H1 (cell line): ENCODE data around the gene MTMR2. TPM values are rescaled to one million over a fixed set of nuclear protein-coding genes. Genes with fewer than 3 reads are reported as not detected.

Source experiments
- GABPA ChIP-seq: IDR thresholded peaks from 2 replicates; pipeline ENCODE4 v1.6.1; 2011; ENCODE audit warnings: mild to moderate bottlenecking, low read length, moderate library complexity, borderline replicate concordance; ENCODE audit not compliant: insufficient read depth
- NANOG ChIP-seq: IDR thresholded peaks from 2 replicates; pipeline ENCODE4 v1.6.1; 2011; ENCODE audit warnings: low read length, low read depth, mild to moderate bottlenecking, inconsistent platforms; ENCODE audit not compliant: insufficient read depth, poor library complexity, severe bottlenecking
- polyA plus RNA-seq, 7 experiments: library from polyadenylated mRNA; depleted of rRNA in 3 of 7; stranded (reverse) in 5 of 7; unstranded in 2 of 7; fragments of >200 nt in 5 of 7; fragments of 200-250 nt in 2 of 7; gene quantifications; 1 replicate in 5 of 7; 2 replicates in 1 of 7; 4 replicates in 1 of 7; pipeline versions ENCODE4 v1.2.1 to v1.2.3, GENCODE V29; 2011 to 2013; ENCODE audit warnings: missing spikeins in 2 of 7, mixed read lengths in 2 of 7
- total RNA-seq: library from RNA; stranded (reverse); fragmentation: NEBNext Ultra II Directional; extraction: Animal tissue kit (Norgen Biotek cat#: 25700); gene quantifications from 2 replicates; pipeline ENCODE4 v1.2.1, GENCODE V29; 2021

The MTMR2 gene
- total and polyA plus RNA-seq, 2 of the 8 experiments (the other 6 are each of a cell fraction or from before 2014, with no cell fraction given), result 16.7 to 52.9 TPM

DNA sequence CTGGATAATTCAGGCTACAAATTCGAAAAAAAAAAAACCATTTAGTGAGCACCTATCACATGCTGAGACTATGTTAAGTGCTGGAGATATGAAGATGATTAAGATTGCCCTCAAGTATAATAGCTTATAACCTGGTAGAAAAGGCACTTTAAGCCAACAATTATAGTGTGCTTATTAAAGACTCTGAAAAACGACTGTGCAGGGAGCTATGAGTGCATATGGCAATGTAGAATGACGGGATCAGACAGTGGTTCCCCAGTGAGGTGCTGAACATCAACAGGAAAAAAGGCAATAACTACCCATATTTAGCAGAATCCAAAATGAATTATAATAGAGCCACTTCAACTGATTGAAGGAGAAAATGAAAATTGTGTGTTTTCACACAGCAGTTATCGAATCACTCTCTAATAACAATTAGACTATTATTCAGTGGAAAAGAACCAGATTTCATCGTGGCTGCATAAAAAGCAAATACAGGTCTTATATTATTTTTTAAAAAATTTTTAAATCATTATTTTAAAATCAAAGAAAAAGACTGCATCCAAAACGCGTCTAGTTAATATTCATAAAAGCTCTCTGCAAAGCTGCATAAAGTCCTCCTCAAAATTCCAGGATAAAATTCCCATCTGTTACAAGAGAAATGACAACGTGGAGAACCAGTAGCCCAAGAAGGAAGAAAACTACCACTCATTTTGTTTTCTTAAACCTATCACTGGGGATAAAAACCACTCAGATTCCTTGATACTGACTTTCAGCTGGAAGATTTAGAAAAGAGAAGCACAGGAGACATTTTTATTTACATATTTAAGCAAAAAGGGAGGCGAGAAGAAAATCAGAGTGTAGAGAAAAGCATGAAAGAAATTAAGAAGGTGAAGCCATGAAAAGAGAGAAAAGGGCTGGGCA lies 1.1 kb downstream of the MTMR2 start (continued):
- TF ChIP-seq GABPA (no peak), NANOG (no peak)
